GM21786 (cell line): ENCODE data around the gene NDUFC2.
"Not testable (repeated sequence)": the region's sequence is repeated elsewhere in the genome, so short reads cannot be mapped to it uniquely, and the experiment has no call there.

Source experiments
- ATAC-seq: cut with Tn5 transposase; IDR thresholded peaks from one replicate; pipeline ENCODE4 v1.9.1; 2021; ENCODE audit not compliant: unreplicated experiment

Gene NDUFC2

DNA sequence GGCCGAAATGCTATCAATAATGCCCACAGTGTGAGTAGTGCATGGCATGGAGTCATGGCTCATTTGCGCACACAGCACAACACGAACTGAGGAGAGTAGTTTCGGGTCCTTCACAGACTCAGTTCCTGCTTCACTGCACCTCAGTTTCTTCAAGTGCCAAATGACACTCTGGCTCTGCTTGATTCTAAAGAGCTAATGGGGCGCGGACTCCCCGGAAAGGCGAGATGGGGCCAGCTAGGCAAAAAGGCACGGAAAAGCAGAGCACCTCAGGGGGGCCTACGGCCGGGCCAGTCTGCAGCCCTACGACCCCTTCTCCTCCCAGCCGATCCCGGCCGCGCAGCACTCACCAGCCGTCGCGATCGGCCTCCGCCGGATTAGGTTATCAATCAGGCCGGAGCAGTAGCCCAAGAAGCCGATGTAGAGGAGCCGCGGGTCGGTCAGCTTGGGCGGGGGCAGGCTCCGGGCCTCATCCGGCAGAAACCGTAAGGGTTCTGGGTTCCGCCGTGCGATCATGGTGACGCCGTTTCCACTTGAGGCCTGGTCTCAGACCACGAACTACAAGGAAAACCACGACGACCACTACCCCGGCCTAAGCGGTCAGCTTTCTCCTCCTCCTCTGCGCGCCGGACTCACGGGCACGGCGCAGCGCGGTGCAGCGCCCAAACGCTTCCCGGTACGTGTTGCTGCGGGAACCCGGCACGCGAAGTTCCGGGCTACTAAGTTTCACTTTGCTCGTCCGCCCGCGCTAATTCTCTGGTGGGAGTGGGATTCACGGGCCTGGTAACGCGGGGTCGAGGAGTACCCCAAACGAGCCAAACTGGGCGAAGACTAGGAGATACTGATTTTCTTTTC is at the start of gene NDUFC2:
Gene NDUFC2 (minus strand): TSS at position 631 of the 852 bp plus-strand sequence. CDS start 118 bp downstream, at position 513.
- ATAC-seq: peak; percentile 72

DNA sequence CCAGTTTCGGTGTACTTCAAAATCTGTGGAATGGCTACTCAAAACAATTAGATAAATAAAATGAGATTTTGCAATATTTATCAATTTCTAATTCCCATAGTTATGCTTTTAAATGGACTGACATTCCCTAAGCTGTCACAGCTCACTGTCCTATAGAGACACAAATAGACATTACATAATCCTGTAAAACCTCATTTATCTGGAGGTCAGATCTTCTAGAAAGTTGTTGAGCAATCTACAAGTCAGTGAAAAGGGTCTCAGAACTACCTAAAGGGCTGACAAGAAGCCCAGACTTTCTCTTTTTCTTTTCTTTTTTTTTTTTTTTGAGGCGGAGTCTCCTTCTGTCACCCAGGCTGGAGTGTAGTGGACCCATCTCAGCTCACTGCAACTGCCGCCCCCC is 47.7 kb upstream of the NDUFC2 start:
- no peak for ATAC-seq

DNA sequence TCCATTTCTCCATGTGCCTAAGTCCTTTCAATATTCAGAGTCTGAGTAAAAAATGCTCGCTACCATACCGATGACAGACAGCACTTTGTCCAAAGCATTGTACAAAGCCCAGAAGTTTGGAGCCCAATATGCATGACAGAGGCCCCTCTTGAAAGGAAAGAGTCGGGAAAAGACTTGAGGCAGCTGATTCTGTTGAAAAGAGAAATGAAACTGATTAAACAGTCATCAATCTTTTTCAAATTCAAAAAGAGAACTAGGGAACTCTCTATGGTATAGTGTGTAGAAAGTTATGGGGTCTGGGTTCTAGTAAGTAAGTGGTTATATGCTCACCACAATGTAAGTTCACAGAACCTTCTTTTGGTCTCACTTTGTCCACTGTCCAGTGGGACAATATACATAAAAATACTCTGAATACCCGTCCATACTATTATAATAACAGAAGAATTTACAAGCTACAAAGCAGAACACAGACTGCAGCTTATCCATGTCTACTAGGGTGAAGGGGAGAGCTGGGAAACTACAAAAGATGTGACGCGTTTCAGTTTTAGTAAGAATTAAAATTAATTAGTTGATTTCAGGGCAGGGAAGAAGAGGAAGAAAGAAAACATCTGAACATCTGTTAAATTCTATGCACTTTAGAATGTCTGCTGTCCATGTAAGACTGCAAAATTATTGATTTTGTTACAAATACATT is 33.1 kb upstream of the NDUFC2 start:
- ATAC-seq: peak; percentile 66

DNA sequence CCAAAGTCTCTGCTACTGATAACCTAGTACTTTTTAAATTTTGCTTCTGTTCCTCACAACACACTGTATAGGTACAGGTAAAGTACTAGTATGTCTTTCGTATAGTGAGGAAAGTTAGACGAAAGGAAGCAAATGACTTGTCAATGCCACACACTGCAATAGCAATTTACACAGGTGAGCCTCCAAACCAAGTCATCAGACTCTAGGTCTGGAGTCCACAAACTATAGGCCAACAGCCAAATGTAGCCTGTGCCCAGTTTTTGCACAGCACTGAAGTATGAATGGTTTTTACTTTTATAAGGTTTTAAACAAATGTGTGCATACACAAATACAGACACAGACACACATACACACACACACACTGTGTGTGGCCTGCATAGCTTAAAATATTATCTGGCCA is 31.6 kb upstream of the NDUFC2 start:
- no peak for ATAC-seq

DNA sequence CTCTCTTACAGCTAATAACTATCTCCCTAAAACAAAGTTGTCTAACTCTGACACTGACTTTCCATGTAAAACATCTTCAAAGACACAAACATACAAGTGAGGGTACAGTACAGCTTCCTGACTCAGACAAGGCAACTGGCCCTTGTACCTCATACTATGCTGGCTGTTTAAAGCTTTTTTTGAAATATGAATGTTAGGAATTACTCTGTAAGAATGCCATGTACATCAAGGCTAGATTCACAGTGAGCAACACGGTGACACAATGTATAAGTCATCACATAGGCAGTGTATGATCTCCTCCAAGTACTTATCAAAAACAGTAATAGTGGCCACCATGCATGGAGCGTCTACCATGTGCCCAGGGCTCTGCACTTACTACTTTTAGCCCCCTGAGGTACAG is 31.2 kb upstream of the NDUFC2 start:
- ATAC-seq: no peak

DNA sequence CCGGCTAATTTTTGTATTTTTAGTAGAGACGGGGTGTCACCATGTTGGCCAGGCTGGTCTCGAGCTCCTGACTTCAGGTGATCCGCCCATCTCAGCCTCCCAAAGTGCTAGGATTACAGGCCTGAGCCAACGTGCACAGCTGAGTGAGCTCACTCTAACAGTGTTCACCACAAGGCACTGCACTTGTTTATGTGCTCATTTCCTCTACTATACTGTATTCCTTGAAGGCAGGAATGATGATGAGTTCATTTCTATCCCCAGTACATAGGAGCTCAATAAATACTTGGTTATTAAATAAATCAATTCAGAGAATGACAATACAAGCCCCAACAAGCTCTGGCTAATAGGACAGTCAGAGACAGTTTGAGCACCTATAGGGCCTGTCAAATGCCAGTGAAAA is 30.7 kb upstream of the NDUFC2 start:
- no peak for ATAC-seq

DNA sequence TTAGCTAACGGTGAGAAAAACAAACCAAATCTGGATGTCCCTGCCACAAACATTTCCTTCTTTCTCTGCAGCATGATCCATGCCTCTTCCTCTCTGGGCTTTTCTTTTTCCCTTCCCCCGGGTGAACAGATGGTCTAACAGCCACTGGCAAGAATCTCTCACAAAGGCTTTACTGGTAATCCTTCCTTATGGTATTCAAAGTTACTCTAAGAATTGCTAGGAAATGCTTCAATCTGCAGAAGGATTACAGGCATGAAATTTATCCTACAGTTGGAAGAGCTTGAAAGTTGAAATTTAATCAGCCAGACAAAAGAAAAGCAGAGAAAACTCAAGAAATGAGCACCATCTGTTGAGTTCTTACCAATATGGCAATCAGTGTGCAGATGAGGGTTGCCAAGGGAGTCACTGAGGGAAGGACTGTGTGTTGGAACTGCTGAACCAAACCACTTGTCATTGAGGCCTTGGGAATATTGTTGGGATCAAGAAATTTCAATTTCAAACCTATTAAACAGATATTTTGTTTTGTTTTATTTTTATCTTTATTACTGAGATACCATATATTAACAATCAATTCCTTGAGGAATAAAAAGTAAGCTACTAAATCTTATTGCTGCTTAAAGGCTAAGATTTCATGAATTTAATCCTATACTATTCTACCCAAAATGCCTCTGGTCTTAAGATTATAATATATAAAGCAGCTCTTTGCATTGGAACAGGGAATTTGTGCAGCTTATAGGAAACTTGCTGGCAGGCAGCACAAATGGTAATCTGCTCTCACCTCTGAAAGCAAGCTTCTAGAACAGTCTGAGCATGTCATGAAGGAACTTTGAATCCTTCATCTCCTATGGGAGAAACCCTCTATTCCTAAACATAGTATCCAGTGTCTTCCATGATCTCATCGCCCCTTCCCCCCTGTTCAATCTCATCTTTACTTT is 29.7 kb upstream of the NDUFC2 start:
- ATAC-seq: no peak

DNA sequence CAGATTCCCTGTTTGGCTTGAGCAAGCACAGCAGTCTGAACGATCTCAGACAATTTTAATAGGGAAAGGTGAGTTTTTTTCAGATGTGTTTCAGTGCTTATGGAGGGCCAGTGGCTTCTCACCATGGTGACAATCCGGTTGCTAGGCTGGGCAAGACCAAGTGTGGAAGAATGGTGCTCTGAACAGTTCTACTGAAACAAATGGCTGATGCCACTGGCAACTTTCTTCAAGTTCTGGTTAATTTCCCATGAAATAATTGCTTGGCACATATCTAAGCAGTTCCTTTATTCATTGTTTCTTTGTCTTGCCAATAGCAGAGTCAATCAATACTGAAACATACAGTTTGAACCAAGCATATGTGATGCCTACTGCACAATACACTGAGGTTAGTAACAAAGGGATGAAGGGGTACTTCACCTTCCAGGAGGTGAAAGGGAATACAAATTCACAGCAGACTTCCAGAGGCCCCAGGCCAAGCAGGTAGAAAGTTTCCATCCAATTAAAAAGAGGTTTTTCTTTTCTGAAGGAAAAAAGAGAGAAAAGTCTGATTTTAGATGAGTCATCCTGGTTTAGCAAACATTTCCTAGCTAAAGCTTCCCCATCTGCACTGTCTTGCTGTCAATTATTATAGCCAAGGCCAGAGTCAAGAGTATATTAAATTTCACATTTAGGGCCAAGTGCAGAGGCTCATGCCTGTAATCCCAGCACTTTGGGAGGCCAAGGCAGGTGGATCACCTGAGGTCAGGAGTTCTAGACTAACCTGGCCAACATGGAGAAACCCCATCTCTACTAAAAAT is 21.2 kb upstream of the NDUFC2 start:
- no peak for ATAC-seq

DNA sequence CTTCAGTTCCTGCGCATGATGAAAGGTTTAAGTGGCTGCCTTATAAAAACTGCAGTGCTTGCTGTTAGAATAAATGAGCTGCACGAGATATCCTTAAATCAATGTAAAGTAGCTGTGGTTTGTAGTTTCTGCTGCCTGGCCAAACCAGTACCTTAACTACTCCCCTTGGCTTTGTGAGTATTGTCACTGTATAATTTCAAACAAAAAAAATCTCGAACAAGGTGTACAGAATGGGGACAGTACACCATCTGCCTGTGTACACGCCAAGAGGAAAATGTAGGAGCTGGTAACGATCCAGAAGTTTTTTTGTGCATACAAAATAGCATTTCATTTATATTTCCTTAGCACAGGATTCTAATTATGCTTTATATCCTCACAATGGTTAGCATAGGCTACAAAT is 20.6 kb upstream of the NDUFC2 start:
- ATAC-seq: no peak

DNA sequence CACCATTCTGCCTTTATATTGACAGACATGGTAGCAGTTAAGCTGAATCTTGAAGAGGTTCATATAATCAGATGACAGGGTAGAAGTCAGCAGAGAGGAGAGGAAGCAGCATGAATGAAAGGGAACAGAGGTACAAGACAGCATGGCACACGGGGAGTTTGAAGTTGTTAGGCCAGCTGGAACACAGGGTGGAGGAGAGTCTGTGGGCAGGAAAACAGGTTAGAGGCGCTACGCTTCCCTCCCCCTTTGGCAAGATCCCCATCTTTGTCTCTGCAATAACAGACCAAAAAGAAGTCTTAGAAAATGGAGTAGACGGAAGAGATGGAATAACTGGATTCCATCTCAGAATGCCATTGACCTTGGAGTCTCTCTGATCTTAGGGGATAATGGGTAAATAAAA is 20.0 kb upstream of the NDUFC2 start:
- no peak for ATAC-seq

DNA sequence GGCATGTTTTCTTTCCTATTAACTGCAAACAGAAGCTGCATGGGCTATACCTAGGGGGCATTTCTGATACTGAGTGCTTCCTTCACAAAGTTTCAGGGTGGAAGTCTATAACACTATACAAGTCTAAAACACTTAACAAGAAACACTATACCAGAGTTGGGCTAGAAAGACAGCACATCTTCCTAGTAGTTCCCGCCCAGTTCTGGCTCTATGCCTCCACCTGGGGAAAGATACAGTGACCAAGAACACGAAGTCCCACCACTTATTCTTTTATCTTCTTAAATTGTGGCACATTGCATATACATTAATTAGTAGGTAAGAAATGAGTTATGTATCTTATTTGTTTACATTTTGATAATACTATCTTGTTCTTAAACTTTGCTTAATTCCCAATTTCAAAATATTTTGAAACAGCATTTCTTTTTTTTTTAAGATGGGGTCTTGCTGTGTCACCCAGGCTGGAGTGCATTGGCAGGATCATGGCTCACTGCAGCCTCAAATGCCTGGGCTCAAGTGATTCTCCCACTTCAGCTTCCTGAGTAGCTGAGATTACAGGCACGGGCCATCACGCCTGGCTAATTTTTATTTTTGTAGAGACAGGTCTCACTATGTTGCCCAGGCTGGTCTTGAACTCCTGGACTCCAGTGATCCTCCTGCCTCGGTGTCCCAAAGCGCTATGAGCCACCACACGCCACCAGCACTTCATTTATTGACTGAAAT is 18.2 kb upstream of the NDUFC2 start:
- ATAC-seq: no peak

DNA sequence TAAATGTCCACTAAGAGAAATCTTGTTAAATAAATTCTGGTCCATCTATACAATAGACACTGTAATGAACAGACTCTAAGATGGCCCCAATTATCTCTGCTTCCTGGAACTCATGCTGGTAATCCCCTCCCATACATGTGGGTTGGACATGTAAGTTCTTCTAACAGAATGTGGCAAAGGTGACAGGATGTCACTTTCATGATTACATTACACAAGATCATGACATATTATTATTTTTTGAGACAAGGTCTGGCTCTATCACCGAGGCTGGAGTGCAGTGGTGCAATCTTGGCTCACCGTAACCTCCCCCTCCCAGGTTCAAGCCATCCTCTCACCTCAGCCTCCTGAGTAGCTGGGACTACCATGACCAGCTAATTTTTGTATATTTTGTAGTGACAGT is 14.6 kb upstream of the NDUFC2 start:
- ATAC-seq: no peak

DNA sequence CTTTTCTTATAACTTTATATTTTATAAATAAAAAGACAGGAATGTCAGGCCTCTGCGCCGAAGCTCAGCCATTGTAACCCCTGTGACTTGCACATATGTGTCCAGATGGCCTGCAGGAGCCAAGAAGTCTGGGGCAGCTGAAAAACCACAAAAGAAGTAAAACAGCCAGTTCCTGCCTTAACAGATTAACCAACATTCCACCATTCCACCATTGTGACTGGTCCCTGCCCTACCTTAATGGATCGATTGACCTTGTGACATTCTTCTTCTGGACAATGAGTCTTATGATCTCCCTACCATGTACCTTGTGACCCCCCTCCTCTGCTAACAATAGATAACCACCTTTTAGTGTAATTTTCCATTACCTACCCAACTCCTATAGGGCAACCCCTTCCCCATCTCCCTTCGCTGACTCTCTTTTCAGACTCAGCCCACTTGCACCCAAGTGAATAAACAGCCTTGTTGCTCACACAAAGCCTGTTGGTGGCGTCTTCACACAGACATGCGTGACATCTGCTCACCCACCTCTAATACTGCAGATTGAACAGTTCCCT is 6.9 kb upstream of the NDUFC2 start:
- not testable (repeated sequence) for ATAC-seq

DNA sequence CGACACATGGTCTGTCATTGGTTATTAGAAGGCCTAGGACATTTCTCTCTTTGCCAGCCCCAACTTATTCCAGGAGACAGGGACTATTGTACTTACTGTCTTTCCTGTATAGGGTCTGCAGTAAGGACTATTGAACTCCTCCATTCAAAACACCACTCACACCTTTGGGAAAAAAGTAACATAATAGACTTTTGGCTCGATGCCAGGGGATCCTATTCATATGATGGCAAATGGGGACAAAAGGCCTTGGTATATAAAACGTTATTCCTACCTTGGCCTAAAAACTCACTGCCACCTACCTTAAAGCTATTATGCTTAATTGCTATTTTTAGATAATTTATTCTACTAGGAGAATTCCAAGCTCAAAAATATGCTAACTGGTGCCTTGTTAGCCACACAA is 6.3 kb upstream of the NDUFC2 start:
- ATAC-seq: no peak

DNA sequence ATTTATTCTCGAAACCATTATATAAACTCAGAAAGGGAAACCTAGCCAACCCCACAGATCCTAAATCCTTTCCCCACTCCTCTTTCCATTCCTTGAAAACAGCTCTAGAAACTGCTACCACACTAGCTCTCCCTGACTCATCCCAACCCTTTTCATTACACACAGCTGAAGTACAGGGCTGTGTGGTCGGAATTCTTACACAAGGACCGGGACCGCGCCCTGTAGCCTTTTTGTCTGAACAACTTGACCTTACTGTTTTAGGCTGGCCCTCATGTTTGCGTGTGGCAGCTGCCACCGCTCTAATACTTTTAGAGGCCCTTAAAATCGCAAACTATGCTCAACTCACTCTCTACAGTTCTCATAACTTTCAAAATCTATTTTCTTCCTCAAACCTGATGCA is 4.8 kb upstream of the NDUFC2 start:
- ATAC-seq: not testable (repeated sequence)

DNA sequence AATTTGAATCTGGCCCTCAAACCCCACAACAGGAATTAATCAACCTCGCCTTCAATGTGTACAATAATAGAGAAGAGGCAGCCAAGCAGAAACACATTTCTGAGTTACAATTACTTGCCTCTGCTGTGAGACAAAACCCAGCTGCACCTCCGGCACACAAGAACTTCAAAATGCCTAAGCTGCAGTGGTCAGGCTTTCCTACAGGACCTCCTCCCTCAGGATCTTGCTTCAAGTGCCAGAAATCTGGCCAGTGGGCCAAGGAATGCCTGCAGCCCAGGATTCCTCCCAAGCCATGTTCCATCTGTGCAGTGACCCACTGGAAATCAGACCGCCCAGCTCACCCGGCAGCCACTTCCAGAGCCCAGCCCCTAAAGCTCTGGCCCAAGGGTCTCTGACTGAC is 3.4 kb upstream of the NDUFC2 start:
- no peak for ATAC-seq

DNA sequence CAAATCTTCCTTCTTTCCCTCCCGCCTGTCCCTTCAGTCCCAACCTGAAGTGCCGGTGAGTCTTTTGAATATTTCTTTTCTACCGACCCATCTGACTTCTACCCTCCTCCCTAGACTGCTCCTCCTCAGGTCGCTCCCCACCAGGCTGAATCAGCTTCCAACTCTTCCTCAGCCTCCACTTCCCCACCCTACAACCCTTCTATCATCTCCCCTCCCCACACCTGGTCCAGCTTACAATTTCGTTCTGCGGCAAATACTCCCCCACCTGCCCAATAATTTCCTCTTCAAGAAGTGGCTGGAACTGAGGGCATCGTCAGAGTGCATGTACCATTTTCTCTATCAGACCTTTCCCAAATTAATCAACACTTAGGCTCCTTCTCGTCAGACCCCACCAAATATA is 2.5 kb upstream of the NDUFC2 start:
- ATAC-seq: no peak

DNA sequence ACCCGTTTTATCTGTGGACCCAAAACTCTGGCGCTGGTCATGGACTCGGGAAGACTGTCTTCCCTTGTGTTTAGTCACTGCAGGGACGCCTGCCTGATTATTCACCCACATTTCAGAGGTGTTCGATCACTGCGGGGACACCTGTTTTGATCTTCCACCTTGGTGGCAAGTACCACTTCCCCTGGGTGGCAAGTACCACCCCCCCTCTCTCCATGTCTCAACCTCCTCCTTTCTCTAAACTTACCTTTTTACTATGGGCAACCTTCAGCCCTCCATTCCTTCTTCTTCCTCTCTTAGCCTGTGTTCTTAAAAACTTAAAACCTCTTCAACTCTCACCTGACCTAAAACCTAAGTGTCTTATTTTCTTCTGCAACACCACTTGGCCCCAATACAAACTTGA is 1.9 kb upstream of the NDUFC2 start:
- no peak for ATAC-seq

DNA sequence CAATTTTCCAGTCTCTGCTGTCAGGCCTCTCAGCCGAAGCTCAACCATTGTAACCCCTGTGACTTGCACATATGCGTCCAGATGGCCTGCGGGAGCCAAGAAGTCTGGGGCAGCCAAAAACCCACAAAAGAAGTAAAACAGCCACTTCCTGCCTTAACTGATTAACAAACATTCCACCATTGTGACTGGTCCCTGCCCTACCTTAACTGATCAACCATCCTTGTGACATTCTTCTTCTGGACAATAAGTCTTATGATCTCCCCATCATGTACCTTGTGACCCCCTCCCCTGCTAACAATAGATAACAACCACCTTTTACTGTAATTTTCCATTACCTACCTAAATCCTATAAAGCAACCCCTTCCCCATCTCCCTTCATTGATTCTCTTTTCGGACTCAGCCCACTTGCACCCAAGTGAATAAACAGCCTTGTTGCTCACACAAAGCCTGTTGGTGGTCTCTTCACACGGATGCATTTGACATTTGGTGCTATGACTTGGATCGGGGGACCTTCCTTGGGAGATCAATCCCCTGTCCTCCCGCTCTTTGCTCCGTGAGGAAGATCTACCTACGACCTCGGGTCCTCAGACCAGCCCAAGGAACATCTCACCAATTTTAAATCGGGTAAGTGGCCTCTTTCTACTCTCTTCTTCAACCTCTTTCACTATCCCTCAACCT is 1.3 kb upstream of the NDUFC2 start:
- no peak for ATAC-seq
